ENCODE measurements around the gene PPM1B.

GRCh38 chr2:44136252-44136651 lies 32.4 kb upstream of the PPM1B start:
- TF ChIP-seq CTCF (IDR thresholded peaks at IDR 0.05) (no peak), POLR2A (IDR thresholded peaks at IDR 0.05) (no peak)
